Measurements from ENCODE around the gene CTNNA1.
"Not testable (repeated sequence)": the region's sequence is repeated elsewhere in the genome, so short reads cannot be mapped to it uniquely, and the experiment has no call there.

The CTNNA1 gene

GRCh38 chr5:138748630-138749081, 4.6 kb upstream of the CTNNA1 start:
- H3K4me3 ChIP-seq (ENCODE audit: low read length), result no peak overlapping the region
- DNase-seq (ENCODE audit: low read depth), result no peak
- no peak for TF ChIP-seq CTCF (IDR thresholded peaks at IDR 0.05; ENCODE audit: insufficient read depth, low read depth, low read length, missing control alignments)

- not testable (repeated sequence) for DNase-seq (ENCODE audit: low read depth); H3K4me3 ChIP-seq (ENCODE audit: low read length)
Observed at GRCh38 chr5:138751344-138751743, 1.9 kb upstream of the CTNNA1 start.

GRCh38 chr5:138752341-138752950, 779 bp upstream of the CTNNA1 start:
- peak; percentile 31 for DNase-seq (ENCODE audit: low read depth)
- peak; percentile 26 for TF ChIP-seq CTCF (IDR thresholded peaks at IDR 0.05; ENCODE audit: insufficient read depth, low read depth, low read length, missing control alignments)
- peak overlapping the region; percentile 59 for H3K4me3 ChIP-seq (ENCODE audit: low read length)

GRCh38 chr5:138753794-138754698, 821 bp downstream of the CTNNA1 start:
- H3K4me3 ChIP-seq (ENCODE audit: low read length), result peak overlapping the region; percentile 91
- peak; percentile 77 for DNase-seq (ENCODE audit: low read depth)
- TF ChIP-seq CTCF (IDR thresholded peaks at IDR 0.05; ENCODE audit: insufficient read depth, low read depth, low read length, missing control alignments), result no peak

GRCh38 chr5:138754699-138755057, 1.5 kb downstream of the CTNNA1 start:
- TF ChIP-seq CTCF (IDR thresholded peaks at IDR 0.05; ENCODE audit: insufficient read depth, low read depth, low read length, missing control alignments), result no peak
- peak overlapping the region; percentile 91 for H3K4me3 ChIP-seq (ENCODE audit: low read length)
- DNase-seq (ENCODE audit: low read depth), result peak; percentile 37

- no peak for TF ChIP-seq CTCF (IDR thresholded peaks at IDR 0.05; ENCODE audit: insufficient read depth, low read depth, low read length, missing control alignments)
Observed at GRCh38 chr5:138755084-138755748, 2.0 kb downstream of the CTNNA1 start.

More at GRCh38 chr5:138755084-138755748, 2.0 kb downstream of the CTNNA1 start:
- DNase-seq (ENCODE audit: low read depth), result peak; percentile 34
- peak overlapping the region; percentile 91 for H3K4me3 ChIP-seq (ENCODE audit: low read length)

Measured in epithelial cell of esophagus (primary cell).